Measurements from ENCODE around the gene TBC1D1.

TBC1D1 gene

DNA sequence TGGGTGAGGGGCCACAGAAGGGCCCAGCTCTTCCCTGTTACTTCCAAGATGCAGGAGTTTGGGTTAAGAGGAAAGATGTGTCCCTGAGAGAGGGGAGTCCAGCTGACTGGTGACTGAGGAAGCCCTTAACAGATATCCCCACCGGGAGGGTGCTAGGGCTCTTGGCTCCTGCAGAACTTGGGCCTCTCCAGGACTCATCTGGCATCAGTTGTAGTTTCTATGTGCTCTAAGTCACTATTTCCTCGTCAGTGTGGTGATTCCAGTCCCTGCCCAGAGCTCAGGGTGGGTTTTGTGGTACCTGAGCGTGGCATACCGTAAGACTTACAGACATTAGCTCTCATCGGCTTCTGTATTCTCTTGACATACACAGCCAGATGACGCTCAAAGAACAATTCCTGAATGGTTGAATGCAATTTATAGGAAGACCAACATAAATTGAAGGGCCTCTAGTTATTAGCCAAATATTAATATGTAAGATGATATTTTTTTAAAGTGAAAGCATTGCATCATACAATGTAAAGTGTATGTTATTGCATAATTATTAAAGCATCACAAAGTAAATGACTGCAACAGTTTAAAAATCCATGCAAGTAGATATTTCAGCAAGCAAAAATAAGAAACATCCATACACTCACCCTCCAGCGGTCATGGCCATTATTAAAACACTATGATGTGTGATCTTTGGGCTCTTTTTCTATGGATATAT lies 264.9 kb downstream of the TBC1D1 start:
- DNase-seq: no peak

DNA sequence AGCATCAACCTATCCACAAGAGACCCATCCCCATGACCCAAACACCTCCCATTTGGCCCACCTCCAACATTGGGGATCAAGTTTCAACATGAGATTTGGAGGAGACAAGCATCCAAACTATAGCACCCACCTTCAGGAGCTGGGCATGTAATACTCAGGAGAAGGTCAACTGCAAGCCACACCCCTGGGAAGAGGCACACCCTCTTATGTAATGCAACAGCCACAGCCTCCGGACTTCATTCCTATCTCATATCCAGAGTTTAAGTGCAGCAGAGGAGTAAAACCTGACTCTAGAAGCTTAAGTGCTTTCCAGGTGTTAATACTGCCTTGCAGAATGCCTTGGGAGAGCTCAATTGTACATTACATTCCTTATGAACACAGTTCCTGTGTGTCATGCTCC lies 266.7 kb downstream of the TBC1D1 start:
- no peak for DNase-seq

DNA sequence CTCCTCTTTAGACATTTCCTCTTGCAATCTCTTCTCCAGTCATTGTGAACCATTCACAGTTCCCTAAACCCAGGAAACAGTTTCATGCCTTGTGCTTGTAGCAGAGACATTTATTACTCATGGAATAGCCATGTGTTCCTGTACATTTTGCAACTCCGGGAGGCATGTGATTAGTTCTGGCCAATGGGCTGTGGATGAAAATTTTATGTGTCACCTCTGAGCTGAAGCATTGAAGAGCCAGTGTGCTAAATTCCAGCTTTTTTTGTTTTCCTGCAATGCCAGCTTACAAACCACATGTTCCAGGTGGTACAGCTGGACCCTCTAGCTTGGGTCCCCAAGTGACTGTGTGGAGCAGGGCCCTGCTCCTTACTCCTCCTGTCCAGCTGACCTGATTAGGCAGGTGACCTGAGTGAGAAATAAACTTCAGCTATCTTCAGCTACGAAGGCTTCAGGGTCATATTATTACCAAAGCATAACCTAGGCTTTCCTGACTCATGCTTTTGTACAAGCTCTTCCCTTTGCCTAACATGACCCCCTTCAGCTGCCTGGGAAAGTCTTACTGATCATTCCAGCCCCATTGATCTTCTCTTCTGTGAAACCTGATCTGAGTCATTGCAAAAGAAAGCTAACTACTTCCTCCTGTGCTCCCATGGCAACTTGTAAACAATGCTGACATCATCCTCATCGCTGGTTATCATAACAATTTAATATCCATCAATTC lies 269.8 kb downstream of the TBC1D1 start:
- no peak for DNase-seq

DNA sequence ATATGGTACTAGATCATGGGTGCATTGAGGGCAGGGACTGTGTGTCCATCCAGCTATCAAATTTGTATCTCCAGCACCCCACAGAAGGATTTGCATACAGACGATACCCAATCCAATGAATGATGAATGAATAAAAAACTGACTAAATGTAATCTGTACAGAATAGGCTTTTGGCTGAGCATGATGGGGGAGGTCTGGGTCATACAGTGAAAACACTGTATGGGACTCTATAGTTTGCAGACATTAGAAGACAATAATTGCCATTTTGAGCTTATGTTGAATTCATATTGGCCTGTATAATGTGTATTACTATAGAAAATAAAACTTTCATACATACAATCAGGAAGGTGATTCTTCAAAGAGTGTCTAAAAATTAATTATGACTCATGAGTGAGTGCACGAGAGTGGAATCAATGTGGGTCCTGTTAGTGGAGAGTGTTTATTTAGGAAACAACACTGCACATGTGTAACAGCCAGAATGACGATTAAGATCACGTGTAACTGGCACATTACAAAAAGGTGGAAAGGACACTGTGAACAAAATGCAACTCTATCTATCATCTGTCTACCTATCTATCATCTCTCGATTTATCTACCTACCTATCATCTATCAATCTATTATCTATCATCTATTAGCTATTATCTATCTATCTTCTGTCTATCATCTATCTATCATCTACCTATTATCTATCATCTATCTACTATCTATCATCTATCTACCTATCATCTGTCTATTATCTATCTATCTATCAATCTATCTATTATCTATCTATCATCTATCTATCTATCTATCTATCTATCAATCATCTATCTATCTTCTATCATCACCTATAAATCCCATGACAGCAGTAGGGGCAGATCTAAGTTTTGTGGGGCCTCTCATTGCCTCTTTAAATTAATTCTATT lies 270.6 kb downstream of the TBC1D1 start:
- DNase-seq: no peak

DNA sequence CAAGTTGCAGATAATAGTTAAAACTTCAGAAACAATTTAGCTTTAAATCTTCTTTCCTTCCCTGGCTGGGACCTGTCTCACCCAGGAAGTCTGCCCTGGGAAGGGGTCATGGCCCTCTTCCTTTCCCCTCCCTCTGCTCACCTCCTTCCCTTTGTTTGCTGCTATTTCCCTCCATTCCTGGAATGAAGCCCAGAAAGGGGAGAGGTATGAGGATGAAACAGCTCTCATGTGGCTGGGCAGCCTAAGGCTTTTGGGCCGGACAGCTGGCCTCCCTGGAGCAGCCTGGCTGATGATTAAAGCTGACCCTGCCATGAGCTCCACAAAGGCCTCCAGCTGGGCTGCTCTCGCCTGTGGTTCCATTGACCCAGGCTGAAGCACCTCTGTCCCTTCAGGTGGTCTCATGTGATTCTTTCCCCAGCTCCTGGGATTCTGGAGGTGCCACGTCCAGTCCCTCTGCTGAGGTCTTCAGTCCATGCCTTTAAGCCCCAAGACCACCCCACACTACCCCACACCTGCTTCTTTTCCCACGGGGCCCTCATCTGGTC lies 271.4 kb downstream of the TBC1D1 start:
- DNase-seq: no peak

DNA sequence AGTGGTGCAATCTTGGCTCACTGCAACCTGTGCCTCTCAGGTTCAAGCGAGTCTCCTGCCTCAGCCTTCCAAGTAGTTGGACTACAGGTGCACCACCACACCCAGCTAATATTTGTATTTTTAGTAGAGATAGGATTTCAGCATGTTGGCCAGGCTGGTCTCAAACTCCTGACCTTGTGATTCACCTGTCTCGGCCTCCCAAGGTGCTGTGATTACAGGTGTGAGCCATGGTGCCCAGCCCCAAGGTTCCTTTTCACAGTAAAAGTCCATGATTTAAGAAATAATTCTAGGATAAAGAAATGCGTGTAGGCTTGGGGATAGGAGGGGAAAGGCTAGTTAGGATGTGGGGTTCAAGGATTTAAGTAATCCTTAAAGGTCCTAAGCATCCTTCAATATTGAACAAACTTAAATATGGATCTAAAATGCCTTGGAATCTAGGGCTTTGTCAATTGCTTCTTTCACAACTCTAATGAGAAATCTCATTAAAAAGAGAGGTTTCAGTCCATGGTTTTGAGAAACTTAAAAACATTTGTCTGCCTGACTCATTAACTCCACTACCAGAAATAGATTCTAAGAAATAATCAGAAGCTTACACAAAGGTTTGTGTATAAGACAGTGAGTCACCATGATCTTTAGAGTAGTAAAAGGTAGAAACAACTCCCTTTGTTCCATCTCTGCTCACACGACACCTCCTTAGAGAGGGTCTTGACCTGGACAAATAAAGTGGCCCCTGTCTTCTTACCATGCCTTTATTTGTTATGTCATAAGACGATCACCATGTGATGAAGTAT lies 272.5 kb downstream of the TBC1D1 start:
- DNase-seq: no peak

DNA sequence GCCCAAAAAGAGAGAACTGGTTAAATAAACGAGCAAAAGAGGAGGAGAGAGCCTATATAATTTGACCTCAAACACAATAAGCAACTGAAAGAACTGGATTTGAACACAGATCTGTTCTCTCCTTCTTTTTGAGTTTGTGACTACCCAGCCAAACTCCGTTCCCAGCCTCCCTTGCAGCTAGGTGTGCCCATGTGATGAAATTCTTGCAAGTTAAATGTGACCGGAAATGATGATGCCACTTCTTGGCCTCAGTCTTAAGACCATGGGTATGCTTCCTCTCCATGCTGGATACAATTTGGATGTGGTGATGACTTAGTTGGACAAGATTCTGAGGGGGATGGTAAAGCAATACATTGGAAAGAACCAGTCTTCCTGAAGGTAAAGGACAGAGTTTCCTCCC lies 273.5 kb downstream of the TBC1D1 start:
- no peak for DNase-seq

DNA sequence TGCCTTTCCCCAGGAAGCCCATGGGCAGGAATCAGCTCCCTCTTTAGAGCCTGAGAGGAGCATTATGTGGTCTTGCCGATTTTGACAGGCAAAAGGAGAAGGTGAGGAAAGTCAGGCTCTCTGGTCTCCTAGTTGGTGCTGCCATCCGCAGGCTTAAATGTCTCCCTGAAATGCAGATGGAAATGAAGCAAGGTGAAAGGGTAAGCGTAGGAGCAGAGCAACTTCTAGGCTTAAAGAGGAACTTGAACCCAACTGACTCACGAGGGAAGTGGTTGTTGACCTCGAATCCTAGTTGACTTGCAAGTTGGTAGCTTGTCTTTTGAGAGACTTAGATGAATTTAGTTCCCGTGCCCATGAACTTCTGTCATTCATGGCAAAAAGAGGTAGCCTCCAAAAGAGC lies 275.2 kb downstream of the TBC1D1 start:
- no peak for DNase-seq

DNA sequence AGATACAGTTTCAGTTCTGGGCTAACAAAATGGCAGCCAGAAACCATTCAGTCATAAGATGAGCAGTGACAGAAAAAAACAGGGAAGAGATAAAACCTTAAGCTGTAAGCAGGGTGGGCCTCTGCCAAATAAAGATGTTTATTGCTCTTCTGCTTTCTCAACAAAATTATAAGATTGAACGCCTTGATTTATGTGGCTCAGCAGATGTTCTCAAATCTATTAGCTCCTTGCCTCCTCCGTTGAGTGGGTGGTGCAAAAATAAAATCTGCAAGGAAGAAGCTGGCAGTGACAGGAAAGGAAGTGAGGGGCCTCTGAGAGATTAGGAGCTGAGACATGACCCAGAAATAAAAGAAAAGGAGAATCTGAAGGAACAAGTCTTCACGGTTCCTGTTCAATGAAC lies 275.9 kb downstream of the TBC1D1 start:
- DNase-seq: no peak

DNA sequence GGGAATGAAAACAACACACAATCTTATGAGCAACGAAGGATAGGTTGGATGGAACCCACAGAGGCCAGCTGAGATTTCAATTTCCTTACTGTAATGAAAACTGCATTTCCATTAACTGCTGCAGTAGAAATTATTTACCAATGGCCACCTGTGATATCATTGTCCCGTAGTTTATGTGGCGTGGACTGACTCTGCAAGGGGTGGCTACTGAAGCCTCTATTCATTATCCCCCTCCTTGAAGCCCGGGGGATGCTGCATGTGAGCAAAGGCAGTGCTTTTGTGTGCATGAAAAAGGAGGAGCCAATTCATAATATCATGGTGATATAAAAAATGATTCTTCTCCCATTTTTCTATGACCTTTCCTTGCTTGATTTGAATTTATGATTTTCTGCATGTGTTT lies 277.1 kb downstream of the TBC1D1 start:
- no peak for DNase-seq

DNA sequence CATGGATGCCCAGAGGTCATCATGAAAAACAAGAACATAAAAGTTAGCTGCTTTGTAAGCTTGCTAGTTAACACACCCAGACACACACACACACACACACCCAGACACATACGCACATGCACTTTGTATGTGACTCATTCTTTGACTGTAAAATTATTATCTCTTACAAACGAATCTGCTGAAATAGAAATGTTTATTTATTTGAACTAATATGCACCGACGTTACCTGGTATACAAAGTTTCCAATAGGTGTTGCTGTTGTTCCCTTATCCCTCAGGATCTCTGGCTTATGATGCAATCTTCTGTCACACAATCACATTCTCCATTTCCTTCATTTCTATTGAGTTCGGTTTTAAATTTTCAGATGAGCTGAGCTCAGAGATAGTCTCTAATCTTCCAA lies 278.6 kb downstream of the TBC1D1 start:
- DNase-seq: no peak

DNA sequence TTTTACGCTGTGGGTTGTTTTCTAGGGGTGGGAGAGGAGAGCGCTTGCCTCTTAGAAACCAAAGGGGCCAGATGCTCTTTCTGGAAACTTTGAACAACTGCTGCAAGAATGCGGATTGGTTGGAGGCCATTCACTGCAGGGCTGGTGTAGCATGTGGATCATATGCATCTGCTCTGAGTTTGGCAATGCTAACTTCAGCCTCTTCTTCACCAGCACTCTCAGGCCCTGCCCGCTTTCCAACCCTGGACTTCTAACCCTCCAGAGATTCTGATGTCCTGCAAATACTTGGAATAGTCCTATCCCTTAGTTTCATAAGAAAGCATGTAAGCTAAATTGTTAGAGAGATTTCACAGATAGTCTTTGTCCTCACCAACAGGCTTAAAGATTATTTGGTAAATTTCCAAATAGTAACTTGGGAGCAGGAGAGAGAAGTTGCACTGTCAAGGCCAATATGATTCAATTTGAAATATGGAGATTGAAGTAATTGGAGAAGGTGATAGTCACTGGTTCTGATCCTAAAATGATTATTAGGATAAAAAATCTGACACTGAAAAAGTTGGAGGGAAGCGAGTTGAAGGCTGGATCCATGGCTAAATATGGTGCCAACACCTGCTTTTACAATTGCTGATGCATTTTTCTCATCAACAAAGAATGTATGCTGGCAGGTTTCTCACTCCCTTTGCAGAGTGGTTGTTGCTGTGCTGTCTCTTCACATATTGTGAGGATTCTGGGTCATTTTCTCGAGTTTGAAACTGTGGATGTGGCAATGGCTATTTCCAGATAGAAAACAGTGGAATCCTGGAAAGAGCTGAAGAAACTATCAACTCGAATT lies 279.7 kb downstream of the TBC1D1 start:
- DNase-seq: no peak

DNA sequence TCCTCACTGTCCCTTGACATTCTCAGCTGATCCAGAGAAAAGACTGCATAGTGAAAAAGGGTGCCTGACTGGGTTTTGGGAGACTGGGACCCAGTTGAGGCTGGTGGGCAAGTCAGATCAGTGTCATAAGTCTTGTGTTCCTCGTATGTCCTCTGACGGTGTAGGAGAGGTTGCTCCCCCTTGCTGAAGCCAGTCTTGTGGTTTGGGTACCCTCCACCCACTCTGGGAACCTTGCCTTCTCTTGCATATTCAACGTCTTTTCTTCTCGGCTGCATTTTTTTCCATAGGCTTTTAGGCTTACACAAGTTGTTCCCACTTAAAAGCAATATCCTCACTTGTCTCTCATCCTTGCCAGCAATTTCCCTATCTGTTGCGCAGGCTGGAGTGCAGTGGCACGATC lies 281.2 kb downstream of the TBC1D1 start:
- DNase-seq: no peak

DNA sequence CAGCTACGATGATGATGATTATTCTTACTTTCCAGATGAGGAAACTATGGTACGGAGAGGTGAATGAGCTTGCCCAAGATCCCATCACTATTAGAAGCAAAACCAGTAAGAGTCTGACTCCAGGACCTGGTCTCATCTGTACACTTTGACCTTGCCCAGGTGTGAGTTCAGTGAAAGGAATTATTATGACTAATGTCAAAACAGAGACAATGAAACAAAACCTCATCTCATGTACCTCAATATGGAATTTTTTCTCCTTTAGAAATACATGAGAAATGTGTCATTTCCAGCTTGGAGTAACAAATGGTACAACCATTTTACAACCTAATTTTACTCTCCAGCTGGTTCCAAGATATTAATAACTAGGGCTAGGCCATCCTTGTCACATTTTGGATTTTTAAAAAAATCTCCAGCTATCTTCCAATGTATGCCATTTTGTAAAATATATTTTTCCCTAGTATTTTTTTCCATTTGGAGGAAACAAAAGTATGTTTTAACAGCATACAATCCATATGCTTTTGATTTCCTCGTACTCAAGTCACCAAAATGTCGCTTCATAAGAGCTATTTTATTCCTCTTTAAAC lies 283.1 kb downstream of the TBC1D1 start:
- DNase-seq: no peak

DNA sequence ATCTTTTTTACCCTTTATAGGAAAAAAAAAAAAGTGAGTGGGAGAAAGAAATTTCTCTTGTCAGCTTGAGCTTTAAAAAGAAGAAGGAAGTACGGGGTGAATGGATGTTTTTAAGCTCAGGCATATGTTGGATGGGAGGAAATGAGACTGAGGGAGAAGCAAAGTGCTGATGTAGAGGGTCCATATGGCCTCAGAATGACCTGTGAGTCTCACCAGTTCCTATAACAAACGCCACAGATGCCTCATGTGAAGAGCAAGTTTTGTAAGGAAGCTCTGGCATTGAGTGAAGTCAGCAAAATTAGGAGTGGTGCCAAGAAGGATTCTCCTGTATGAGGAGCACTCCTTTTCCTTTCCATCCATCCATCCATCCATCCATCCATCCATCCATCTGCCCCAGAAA lies 283.9 kb downstream of the TBC1D1 start:
- DNase-seq: no peak

DNA sequence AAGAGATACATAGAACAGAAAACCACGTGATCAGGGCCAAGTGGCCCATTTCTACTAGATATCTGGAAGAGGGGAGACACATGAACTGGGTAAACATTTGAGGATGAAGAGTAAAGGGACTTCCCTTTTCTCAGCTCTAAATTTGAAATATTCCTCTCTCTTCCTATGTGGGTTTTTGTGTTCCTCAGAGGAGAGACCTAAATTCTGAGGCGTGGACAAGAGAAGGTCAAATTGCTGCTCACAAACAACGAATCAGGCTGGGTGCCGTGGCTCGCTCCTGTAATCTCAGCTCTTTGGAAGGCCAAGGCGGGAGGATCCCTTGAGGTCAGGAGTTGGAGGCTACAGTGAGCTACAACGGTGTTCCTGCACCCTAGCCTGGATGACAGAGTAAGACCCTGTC lies 285.3 kb downstream of the TBC1D1 start:
- DNase-seq: no peak

DNA sequence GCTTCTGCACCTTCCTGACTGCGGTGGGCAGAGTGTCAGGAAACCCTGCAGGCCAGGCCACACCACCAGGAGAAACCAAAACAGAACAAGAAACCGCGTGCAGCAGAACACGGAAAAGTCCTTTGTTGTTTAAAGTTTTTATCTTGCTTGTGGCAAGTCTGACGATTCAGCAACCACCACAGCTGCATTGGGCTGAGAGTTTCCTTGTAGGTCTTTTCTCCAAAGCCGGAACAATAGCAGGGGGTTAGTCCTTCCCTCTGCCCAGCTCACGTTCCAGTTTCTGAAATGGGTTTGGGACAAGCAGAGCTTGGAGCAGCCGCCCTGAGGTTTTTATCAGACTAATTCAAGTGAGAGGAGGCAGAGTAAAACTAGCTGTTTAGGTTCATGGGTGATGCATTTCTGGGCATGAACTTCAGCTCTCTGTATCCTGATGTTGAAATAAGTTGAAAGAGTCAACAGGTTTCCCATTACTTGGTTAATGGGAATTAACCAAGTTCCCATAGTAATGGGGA lies 286.2 kb downstream of the TBC1D1 start:
- no peak for DNase-seq

DNA sequence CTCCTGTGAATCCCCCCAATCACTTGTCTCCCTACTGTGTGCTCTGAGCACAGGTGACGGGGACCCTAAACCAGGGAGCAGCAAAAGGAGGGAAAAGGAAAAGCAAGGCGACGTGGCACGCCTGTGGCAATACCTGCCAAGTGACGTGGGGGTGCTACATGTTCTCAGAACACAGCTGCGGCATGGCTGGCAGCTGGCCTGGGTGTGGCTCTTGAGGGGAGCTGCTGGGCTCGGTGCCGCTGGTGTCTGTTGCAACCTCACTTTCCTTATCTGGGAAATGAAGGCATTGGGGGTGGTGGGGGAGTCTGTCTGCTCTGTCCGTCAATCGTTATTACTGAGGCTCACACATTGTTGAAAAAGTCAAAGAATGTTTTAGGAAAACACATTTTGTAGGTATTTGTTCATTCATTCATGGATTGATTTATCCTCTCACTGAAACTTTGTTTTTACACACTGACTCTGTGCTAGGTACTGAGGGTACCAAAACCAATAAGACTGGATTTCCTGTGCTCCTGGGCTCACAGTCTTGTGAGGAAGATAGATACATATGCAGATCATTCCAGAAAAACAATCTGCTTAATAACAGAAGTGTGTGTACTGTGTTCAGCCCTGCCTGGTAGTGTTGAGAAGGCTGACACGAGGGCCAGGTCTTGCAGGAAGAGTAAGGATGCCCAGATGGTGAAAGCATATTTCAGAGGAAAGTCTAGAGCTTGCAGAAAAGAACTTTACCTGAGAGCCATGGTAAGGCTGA lies 286.9 kb downstream of the TBC1D1 start:
- DNase-seq: no peak

DNA sequence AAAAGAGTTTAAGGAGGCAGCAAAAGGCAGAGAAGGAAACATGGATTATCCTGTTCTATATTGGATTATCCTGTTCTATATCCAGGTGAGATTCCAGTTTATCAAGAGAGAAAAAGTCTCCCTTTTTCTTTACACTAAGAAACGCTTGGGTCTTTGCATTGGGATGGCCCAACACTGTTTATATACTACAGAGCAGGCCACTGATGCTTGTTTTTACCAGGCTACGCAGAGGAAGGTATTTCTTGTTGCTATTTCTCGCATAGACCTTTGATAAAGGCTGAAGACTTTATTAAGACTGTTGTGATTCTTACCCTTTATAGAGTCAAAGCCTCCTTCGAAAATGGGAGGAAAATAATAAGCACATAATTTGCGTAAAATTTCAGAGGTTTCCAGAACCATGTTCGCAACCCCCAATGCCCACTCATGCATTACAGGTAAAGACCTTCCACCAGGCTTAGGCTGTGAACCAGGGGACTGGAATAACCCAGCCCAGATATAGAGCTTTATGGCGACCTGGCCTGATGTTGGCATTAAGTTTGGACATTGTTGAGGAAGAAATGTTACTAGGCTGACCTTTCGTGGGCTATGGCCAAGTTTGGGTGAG lies 287.6 kb downstream of the TBC1D1 start:
- DNase-seq: no peak

Measured in NCI-H1694 treated with DMSO at 0.1 percent for 48 hours (cell line).